GM23338 (cell line): ENCODE results near the gene MYOZ3.

Experiments
- EZH2 ChIP-seq: fragments of 200-600 bp; sonication (generic); IDR thresholded peaks from one replicate; pipeline ENCODE4 v1.8.0; 2017; ENCODE audit warnings: antibody characterized with exemption, mild to moderate bottlenecking, low read depth; ENCODE audit not compliant: unreplicated experiment
- EZH2phosphoT487 ChIP-seq: fragments of 200-600 bp; sonication (generic); IDR thresholded peaks from one replicate; pipeline ENCODE4 v1.8.1; 2018; ENCODE audit warnings: antibody characterized with exemption; ENCODE audit not compliant: unreplicated experiment
- JUNB ChIP-seq: IDR thresholded peaks from one replicate; pipeline ENCODE4 v1.6.1; 2016; ENCODE audit warnings: antibody characterized with exemption; ENCODE audit not compliant: unreplicated experiment
- NANOG ChIP-seq: IDR thresholded peaks from 2 replicates; pipeline ENCODE4 v1.6.1; 2016; ENCODE audit warnings: antibody characterized with exemption, borderline replicate concordance
- POLR2AphosphoS5 ChIP-seq: IDR thresholded peaks from 2 replicates; pipeline ENCODE4 v1.6.1; 2016; ENCODE audit warnings: antibody characterized with exemption, low read depth
- ZNF114 ChIP-seq: fragments of 250-450 bp; sonication (Bioruptor Pico); IDR thresholded peaks from 2 replicates; pipeline ENCODE4 v1.5.0; 2020; ENCODE audit warnings: mild to moderate bottlenecking, moderate library complexity
- ZNF331 ChIP-seq: fragments of 250-450 bp; sonication (Bioruptor Pico); IDR thresholded peaks from 2 replicates; pipeline ENCODE4 v1.5.0; 2020; ENCODE audit warnings: low read depth, mild to moderate bottlenecking, moderate library complexity
- TF ChIP-seq, protein P1 (sequence below): IDR thresholded peaks from one replicate; pipeline ENCODE4 v1.6.1; 2018; ENCODE audit warnings: antibody characterized with exemption; ENCODE audit not compliant: unreplicated experiment
- TF ChIP-seq, protein P2 (sequence below): IDR thresholded peaks from 2 replicates; pipeline ENCODE4 v1.6.1; 2016; ENCODE audit warnings: antibody characterized with exemption
- TF ChIP-seq, protein P3 (sequence below), 2 experiments: fragments of 200-600 bp in 1 of 2; sonication (generic) in 1 of 2; conservative IDR thresholded peaks; 2 replicates each; pipeline versions ENCODE4 v1.5.1 to v1.6.1; 2016 to 2017; ENCODE audit warnings: antibody characterized with exemption in 2 of 2, low read depth in 2 of 2, mild to moderate bottlenecking in 2 of 2, moderate library complexity in 1 of 2

DNA sequence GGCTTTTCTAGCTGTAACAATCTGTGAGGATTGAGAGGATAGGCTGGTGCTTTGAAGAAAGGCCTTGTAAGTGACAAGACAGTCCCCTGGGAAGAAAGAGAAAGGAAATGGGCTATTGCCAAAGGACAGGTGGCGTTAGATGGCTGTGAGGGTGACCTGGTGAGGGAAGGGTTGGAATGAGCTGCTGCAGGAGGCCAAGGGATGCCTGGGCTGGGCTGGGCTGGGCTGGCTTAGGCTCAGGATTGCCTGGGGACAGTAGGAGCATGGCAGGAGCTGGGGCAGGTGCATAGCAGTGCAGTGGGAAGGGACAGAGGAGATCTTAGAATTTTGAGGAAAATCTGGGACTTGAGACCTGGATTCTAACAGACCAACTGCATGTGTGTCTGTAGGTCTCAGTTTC lies 9.7 kb upstream of the MYOZ3 start:
- TF ChIP-seq, protein P1, sequence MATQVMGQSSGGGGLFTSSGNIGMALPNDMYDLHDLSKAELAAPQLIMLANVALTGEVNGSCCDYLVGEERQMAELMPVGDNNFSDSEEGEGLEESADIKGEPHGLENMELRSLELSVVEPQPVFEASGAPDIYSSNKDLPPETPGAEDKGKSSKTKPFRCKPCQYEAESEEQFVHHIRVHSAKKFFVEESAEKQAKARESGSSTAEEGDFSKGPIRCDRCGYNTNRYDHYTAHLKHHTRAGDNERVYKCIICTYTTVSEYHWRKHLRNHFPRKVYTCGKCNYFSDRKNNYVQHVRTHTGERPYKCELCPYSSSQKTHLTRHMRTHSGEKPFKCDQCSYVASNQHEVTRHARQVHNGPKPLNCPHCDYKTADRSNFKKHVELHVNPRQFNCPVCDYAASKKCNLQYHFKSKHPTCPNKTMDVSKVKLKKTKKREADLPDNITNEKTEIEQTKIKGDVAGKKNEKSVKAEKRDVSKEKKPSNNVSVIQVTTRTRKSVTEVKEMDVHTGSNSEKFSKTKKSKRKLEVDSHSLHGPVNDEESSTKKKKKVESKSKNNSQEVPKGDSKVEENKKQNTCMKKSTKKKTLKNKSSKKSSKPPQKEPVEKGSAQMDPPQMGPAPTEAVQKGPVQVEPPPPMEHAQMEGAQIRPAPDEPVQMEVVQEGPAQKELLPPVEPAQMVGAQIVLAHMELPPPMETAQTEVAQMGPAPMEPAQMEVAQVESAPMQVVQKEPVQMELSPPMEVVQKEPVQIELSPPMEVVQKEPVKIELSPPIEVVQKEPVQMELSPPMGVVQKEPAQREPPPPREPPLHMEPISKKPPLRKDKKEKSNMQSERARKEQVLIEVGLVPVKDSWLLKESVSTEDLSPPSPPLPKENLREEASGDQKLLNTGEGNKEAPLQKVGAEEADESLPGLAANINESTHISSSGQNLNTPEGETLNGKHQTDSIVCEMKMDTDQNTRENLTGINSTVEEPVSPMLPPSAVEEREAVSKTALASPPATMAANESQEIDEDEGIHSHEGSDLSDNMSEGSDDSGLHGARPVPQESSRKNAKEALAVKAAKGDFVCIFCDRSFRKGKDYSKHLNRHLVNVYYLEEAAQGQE, result no peak
- TF ChIP-seq, protein P2, sequence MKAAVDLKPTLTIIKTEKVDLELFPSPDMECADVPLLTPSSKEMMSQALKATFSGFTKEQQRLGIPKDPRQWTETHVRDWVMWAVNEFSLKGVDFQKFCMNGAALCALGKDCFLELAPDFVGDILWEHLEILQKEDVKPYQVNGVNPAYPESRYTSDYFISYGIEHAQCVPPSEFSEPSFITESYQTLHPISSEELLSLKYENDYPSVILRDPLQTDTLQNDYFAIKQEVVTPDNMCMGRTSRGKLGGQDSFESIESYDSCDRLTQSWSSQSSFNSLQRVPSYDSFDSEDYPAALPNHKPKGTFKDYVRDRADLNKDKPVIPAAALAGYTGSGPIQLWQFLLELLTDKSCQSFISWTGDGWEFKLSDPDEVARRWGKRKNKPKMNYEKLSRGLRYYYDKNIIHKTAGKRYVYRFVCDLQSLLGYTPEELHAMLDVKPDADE, result no peak
- TF ChIP-seq, protein P3, sequence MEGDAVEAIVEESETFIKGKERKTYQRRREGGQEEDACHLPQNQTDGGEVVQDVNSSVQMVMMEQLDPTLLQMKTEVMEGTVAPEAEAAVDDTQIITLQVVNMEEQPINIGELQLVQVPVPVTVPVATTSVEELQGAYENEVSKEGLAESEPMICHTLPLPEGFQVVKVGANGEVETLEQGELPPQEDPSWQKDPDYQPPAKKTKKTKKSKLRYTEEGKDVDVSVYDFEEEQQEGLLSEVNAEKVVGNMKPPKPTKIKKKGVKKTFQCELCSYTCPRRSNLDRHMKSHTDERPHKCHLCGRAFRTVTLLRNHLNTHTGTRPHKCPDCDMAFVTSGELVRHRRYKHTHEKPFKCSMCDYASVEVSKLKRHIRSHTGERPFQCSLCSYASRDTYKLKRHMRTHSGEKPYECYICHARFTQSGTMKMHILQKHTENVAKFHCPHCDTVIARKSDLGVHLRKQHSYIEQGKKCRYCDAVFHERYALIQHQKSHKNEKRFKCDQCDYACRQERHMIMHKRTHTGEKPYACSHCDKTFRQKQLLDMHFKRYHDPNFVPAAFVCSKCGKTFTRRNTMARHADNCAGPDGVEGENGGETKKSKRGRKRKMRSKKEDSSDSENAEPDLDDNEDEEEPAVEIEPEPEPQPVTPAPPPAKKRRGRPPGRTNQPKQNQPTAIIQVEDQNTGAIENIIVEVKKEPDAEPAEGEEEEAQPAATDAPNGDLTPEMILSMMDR (conservative IDR thresholded peaks at IDR 0.05; ENCODE audit: low read depth in 2 of 2), result no peak
- no peak for TF ChIP-seq EZH2
- no peak for TF ChIP-seq JUNB
- no peak for TF ChIP-seq POLR2AphosphoS5
- TF ChIP-seq ZNF114 (CRISPR knock-in tag), result no peak
- no peak for TF ChIP-seq EZH2phosphoT487
- no peak for TF ChIP-seq NANOG
- TF ChIP-seq ZNF331 (CRISPR knock-in tag), result no peak
